Measurements from ENCODE around the gene PTGER2. TPM values are rescaled to one million over a fixed set of nuclear protein-coding genes. Genes with fewer than 3 reads are reported as not detected.

The PTGER2 gene
- total and polyA plus RNA-seq, 2 of the 13 experiments (the other 11 are each of a cell fraction or from before 2014, with no cell fraction given) = not detected

DNA sequence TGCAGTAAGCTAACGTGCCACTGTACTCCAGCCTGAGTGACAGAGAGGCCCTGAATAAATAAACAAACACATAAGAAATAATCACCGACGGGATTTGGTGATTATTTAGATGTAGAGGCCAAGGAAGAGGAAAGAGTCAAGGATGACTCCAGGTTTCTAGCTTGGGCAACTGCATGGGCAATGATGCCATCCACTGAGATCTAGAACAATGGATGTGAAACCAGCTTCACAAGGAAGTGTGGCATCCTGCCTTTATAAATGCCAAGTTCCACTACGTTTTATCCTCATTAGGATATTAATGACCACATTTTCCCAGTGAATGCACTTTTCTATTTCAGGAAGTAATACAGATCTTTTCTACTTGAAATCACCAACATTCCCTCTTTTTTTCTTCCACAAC, 10.9 kb upstream of the PTGER2 start (continued):
- TF ChIP-seq, protein P1, sequence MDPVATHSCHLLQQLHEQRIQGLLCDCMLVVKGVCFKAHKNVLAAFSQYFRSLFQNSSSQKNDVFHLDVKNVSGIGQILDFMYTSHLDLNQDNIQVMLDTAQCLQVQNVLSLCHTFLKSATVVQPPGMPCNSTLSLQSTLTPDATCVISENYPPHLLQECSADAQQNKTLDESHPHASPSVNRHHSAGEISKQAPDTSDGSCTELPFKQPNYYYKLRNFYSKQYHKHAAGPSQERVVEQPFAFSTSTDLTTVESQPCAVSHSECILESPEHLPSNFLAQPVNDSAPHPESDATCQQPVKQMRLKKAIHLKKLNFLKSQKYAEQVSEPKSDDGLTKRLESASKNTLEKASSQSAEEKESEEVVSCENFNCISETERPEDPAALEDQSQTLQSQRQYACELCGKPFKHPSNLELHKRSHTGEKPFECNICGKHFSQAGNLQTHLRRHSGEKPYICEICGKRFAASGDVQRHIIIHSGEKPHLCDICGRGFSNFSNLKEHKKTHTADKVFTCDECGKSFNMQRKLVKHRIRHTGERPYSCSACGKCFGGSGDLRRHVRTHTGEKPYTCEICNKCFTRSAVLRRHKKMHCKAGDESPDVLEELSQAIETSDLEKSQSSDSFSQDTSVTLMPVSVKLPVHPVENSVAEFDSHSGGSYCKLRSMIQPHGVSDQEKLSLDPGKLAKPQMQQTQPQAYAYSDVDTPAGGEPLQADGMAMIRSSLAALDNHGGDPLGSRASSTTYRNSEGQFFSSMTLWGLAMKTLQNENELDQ (CRISPR knock-in tag; IDR thresholded peaks at IDR 0.05; ENCODE audit: borderline replicate concordance) = no peak
- TF ChIP-seq ZBTB43 (CRISPR knock-in tag; conservative IDR thresholded peaks at IDR 0.05) = no peak

- no peak for DNase-seq (ENCODE audit: low spot score)
- Histone ChIP-seq H2AFZ (ENCODE audit: low read length) (no peak overlapping the region), H3K9ac (ENCODE audit: insufficient read depth, low read depth, low read length) (no peak overlapping the region), H4K20me1 (ENCODE audit: insufficient read depth, low read length) (no peaks in the 10 kb centered on the region), H3K4me2 (ENCODE audit: low read depth, low read length) (no peak overlapping the region), H3K4me3 (replicated peaks in 1 of 3; ENCODE audit: insufficient read depth in 1 of 3, low read depth in 2 of 3, low read length in 3 of 3) (no peak overlapping the region), H3K27ac (ENCODE audit: extremely low read length, insufficient read depth, low read length) (no peak overlapping the region), H3K9me3 (ENCODE audit: low read length) (no peaks in the 10 kb centered on the region), H3K36me3 (replicated peaks in 1 of 2; ENCODE audit: control insufficient read depth in 1 of 2, insufficient read depth in 2 of 2, low read length in 2 of 2) (no peaks in the 10 kb centered on the region), H3K27me3 (ENCODE audit: control insufficient read depth in 1 of 2, insufficient read depth in 2 of 2, low read length in 2 of 2) (no peaks in the 10 kb centered on the region), H3K79me2 (ENCODE audit: insufficient read depth, low read length) (no peaks in the 10 kb centered on the region), H3K4me1 (ENCODE audit: insufficient read depth, low read length) (peaks cover 22% of the 10 kb centered on the region)
- in situ Hi-C loops (cut with HindIII; ENCODE audit: extremely low pct_ligation_motif_present, low pct_unique_long_range_greater_than_20kb) (no loop called here), intact Hi-C loops (cut with micrococcal nuclease; ENCODE audit: unreplicated experiment) (no loop called here)
- FAIRE-seq = no peak
- WGBS (ENCODE audit: low lambda C conversion rate) = 26% methylated on average over 4 of the region's 4 CpGs
- ChIA-PET CTCF (ENCODE audit: low intra/inter-chr PET ratio, low total read pairs) (no interaction called here), POLR2A (no interaction called here)
- no peak for ATAC-seq
- no TSS peak for BruUV-seq (replicated peaks)
- TF ChIP-seq MEIS1 (CRISPR knock-in tag; IDR thresholded peaks at IDR 0.05; ENCODE audit: borderline replicate concordance) = no peak
- no peak for TF ChIP-seq ZNF577 (CRISPR knock-in tag; IDR thresholded peaks at IDR 0.05; ENCODE audit: borderline replicate concordance, low read depth)
- TF ChIP-seq ZNF337 (CRISPR knock-in tag; IDR thresholded peaks at IDR 0.05; ENCODE audit: borderline replicate concordance, low read depth) = no peak
- no peak for TF ChIP-seq HOXD1 (CRISPR knock-in tag; IDR thresholded peaks at IDR 0.05)
- no peak for TF ChIP-seq ZC3H4 (CRISPR knock-in tag; IDR thresholded peaks at IDR 0.05; ENCODE audit: borderline replicate concordance)
- TF ChIP-seq ZNF572 (CRISPR knock-in tag; IDR thresholded peaks at IDR 0.05) = no peak
- TF ChIP-seq ZNF354B (CRISPR knock-in tag; IDR thresholded peaks at IDR 0.05) = no peak
- no peak for TF ChIP-seq ZSCAN20 (CRISPR knock-in tag; IDR thresholded peaks at IDR 0.05; ENCODE audit: borderline replicate concordance)
- no peak for TF ChIP-seq HHEX (CRISPR knock-in tag; IDR thresholded peaks at IDR 0.05)
- no peak for TF ChIP-seq NPAS2 (CRISPR knock-in tag; IDR thresholded peaks at IDR 0.05; ENCODE audit: borderline replicate concordance)
- no peak for TF ChIP-seq ZNF329 (CRISPR knock-in tag; IDR thresholded peaks at IDR 0.05; ENCODE audit: low read depth)
- no peak for TF ChIP-seq PAX8 (CRISPR knock-in tag; IDR thresholded peaks at IDR 0.05; ENCODE audit: borderline replicate concordance)
- no peak for TF ChIP-seq JUN (CRISPR knock-in tag; IDR thresholded peaks at IDR 0.05)
- no peak for TF ChIP-seq FOXA1 (IDR thresholded peaks at IDR 0.05)
- no peak for TF ChIP-seq FOXA1 (CRISPR knock-in tag; IDR thresholded peaks at IDR 0.05)
- TF ChIP-seq CEBPG (CRISPR knock-in tag; IDR thresholded peaks at IDR 0.05) = no peak
- TF ChIP-seq MAFK (conservative IDR thresholded peaks at IDR 0.05 in 1 of 2, IDR thresholded peaks at IDR 0.05 in 1 of 2; ENCODE audit: low read length in 2 of 2) = no peak
- TF ChIP-seq ZNF274 (CRISPR knock-in tag; IDR thresholded peaks at IDR 0.05) = no peak
- TF ChIP-seq ZNF207 (IDR thresholded peaks at IDR 0.05; ENCODE audit: borderline replicate concordance) = no peak
- TF ChIP-seq ZSCAN25 (CRISPR knock-in tag; IDR thresholded peaks at IDR 0.05) = no peak
These were observed 9.7 kb upstream of the PTGER2 start for GRCh38 chr14:52304248-52304904.
